Osteocyte (in vitro differentiated cells): ENCODE data around the gene RIT2. TPM values are rescaled to one million over a fixed set of nuclear protein-coding genes. Genes with fewer than 3 reads are reported as not detected.

Experiments
- DNase-seq: peaks from one replicate; pipeline ENCODE4 v3.0.0; 2021; ENCODE audit warnings: mixed read lengths; ENCODE audit not compliant: unreplicated experiment; ENCODE audit errors: extremely low spot score
- H3K27ac Mint-ChIP-seq: one replicate; pipeline ENCODE4 v1.8.0; 2021; ENCODE audit warnings: mild to moderate bottlenecking, mixed read lengths; ENCODE audit not compliant: unreplicated experiment
- H3K27me3 Mint-ChIP-seq: one replicate; pipeline ENCODE4 v1.8.0; 2021; ENCODE audit warnings: mixed read lengths; ENCODE audit not compliant: unreplicated experiment
- H3K36me3 Mint-ChIP-seq: one replicate; pipeline ENCODE4 v1.8.0; 2021; ENCODE audit warnings: mixed read lengths; ENCODE audit not compliant: unreplicated experiment
- H3K4me1 Mint-ChIP-seq: one replicate; pipeline ENCODE4 v1.8.0; 2021; ENCODE audit warnings: mixed read lengths; ENCODE audit not compliant: unreplicated experiment
- H3K4me3 Mint-ChIP-seq: one replicate; pipeline ENCODE4 v1.8.0; 2021; ENCODE audit warnings: mild to moderate bottlenecking, moderate library complexity, mixed read lengths; ENCODE audit not compliant: unreplicated experiment
- H3K9me3 Mint-ChIP-seq: one replicate; pipeline ENCODE4 v1.8.0; 2021; ENCODE audit warnings: mixed read lengths; ENCODE audit not compliant: unreplicated experiment
- total RNA-seq: library from RNA; stranded (reverse); gene quantifications from 2 replicates; pipeline ENCODE4 v1.2.1, GENCODE V29; 2021
- TF ChIP-seq, protein P1 (sequence below): fragments of 200-600 bp; sonication (generic); IDR thresholded peaks from 2 replicates; pipeline ENCODE4 v1.5.0; 2021; ENCODE audit warnings: antibody characterized with exemption, mild to moderate bottlenecking, moderate library complexity

RIT2 gene
- total RNA-seq, 1 donor from 2014 or later, result not detected

DNA sequence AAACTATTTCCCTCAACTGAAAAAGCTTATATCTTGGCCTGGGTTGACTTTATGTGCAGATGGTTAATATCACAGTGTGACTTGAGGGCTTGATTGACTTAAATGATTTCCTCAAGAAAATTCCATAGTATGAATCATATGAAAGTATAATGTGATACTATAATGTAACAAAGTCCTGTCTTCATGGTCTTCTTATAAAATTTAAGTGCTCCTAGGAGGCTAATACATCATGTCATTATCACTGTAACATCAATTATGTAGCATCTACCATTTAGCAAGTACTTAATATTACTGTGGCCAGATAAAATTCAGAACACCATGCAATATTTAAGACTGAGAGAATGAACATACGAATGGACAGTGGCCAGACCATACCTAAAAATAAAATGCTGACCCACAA is 276.1 kb downstream of the RIT2 start:
- H3K27ac Mint-ChIP-seq, result no peak overlapping the region
- TF ChIP-seq, protein P1, sequence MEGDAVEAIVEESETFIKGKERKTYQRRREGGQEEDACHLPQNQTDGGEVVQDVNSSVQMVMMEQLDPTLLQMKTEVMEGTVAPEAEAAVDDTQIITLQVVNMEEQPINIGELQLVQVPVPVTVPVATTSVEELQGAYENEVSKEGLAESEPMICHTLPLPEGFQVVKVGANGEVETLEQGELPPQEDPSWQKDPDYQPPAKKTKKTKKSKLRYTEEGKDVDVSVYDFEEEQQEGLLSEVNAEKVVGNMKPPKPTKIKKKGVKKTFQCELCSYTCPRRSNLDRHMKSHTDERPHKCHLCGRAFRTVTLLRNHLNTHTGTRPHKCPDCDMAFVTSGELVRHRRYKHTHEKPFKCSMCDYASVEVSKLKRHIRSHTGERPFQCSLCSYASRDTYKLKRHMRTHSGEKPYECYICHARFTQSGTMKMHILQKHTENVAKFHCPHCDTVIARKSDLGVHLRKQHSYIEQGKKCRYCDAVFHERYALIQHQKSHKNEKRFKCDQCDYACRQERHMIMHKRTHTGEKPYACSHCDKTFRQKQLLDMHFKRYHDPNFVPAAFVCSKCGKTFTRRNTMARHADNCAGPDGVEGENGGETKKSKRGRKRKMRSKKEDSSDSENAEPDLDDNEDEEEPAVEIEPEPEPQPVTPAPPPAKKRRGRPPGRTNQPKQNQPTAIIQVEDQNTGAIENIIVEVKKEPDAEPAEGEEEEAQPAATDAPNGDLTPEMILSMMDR, result no peak
- H3K27me3 Mint-ChIP-seq, result no peaks in the 10 kb centered on the region
- no peaks in the 10 kb centered on the region for H3K9me3 Mint-ChIP-seq
- no peaks in the 10 kb centered on the region for H3K36me3 Mint-ChIP-seq
- no peak overlapping the region for H3K4me3 Mint-ChIP-seq
- no peak for DNase-seq
- H3K4me1 Mint-ChIP-seq, result no peaks in the 10 kb centered on the region

DNA sequence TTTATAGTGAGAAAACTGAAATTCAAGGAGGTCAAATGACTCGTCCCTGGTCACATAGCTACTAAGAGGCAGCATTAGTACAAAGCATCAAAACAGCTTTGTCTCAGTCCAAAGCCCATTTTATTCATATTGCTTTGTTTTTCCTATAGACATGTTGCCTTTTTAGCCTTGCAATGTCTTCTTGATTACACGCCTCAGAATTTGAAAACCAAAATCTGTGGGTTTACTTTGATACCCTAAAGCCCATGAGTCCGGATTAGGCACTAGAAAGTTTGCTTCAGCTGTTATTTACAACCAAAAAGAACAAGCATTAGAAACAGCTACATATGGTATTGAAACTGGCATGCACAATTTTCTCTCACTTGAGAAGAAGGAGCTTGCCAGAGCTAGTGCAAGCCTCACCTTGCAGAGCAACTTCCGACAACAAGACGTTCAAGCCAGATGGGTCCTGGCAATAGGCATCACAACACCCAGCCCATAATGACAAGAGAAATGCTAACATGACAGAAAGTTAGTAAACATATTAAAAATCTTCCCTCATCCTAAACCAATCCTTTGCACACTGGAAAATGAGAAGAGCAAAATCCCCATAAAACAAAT is 276.8 kb downstream of the RIT2 start:
- Mint-ChIP-seq H3K4me1 (no peaks in the 10 kb centered on the region), H3K36me3 (no peaks in the 10 kb centered on the region), H3K9me3 (no peaks in the 10 kb centered on the region), H3K4me3 (no peak overlapping the region), H3K27me3 (no peaks in the 10 kb centered on the region), H3K27ac (no peak overlapping the region)
- DNase-seq, result no peak
- TF ChIP-seq, protein P1, result no peak

DNA sequence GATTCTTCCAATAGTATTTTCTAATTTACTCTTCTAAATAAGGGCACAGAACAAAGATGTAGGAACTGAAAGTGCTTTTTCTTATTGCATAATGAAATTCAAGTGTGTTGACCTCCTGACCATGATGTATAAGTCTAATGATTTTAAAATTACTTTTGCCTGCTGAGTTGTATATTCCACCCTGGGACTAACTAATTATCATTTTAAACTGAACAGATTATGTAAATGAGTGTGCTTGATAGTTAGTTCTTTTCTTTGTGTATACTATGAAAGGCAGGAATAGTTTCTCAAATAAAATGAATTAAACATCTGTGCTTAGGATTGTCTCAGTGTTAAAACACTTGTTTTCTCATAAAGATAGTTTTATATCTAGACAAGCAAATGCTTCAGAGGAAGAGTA is 284.5 kb downstream of the RIT2 start:
- Mint-ChIP-seq H3K36me3 (no peaks in the 10 kb centered on the region), H3K27me3 (no peaks in the 10 kb centered on the region), H3K4me3 (no peak overlapping the region), H3K27ac (no peak overlapping the region), H3K9me3 (no peaks in the 10 kb centered on the region), H3K4me1 (no peaks in the 10 kb centered on the region)
- TF ChIP-seq, protein P1, result no peak
- DNase-seq, result no peak

DNA sequence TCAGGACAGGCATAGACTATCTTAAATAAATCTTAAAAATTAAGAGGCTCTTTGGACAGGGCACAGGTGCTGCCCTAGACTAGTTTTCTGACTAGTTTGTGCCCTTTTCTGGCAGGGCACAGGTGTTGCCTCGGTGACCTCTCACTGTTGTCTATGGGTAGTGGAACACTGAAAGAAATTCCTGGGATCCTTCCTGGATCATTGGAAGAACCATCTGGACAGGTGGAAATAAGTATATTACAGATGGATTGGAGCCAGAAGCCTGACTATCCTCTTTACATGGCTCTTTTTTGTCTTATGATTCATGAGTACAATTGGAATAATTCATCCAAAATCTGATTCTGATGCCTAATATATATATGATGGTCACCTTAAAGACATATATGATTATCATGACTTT is 286.6 kb downstream of the RIT2 start:
- TF ChIP-seq, protein P1, result no peak
- no peak for DNase-seq
- Mint-ChIP-seq H3K4me1 (no peaks in the 10 kb centered on the region), H3K27ac (no peak overlapping the region), H3K4me3 (no peak overlapping the region), H3K27me3 (no peaks in the 10 kb centered on the region), H3K9me3 (no peaks in the 10 kb centered on the region), H3K36me3 (no peaks in the 10 kb centered on the region)

DNA sequence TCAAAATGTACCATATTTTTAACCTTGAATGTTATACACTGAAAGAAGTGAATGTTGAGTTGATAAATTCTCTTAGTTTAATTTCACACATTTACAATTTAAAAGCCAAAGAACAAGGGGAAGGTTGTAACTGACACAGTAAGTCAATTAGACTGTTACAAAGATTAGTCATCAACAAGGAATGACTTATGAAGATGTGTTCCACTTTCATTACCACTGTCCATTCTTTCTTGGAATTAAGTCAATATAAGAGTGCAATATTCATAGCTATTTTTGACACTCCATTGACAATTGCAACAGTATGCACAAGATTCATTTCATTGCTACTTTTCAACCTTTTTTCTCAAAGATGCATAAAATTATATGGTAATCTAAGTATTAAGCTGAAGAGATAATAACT is 291.3 kb downstream of the RIT2 start:
- no peaks in the 10 kb centered on the region for H3K4me1 Mint-ChIP-seq
- no peak overlapping the region for H3K27ac Mint-ChIP-seq
- no peak for DNase-seq
- H3K27me3 Mint-ChIP-seq, result no peaks in the 10 kb centered on the region
- H3K4me3 Mint-ChIP-seq, result no peak overlapping the region
- TF ChIP-seq, protein P1, result no peak
- H3K9me3 Mint-ChIP-seq, result no peaks in the 10 kb centered on the region
- no peaks in the 10 kb centered on the region for H3K36me3 Mint-ChIP-seq
